ENCODE results near the gene SH3YL1.

SH3YL1 gene

GRCh38 chr2:263774-264492 is at the start of gene SH3YL1:
Gene SH3YL1, minus strand, starts transcription at chr2:264032. Its CDS starts 48 bp downstream, at chr2:263984.
- H3K27me3 Mint-ChIP-seq, result no peaks in the 10 kb centered on the region
- H3K9me3 Mint-ChIP-seq, result no peaks in the 10 kb centered on the region
- H3K27ac Mint-ChIP-seq, result peak within 1 kb of the TSS; percentile 98
- H3K36me3 Mint-ChIP-seq, result peaks cover 9% of the 10 kb centered on the region
- H3K4me3 Mint-ChIP-seq, result peak within 1 kb of the TSS; percentile 95
- H3K4me1 Mint-ChIP-seq, result peaks cover 49% of the 10 kb centered on the region

- no peaks in the 10 kb centered on the region for H3K9me3 Mint-ChIP-seq
- H3K4me3 Mint-ChIP-seq, result no peak overlapping the region
- H3K4me1 Mint-ChIP-seq, result no peaks in the 10 kb centered on the region
- peaks cover 1% of the 10 kb centered on the region for H3K27me3 Mint-ChIP-seq
- no peaks in the 10 kb centered on the region for H3K36me3 Mint-ChIP-seq
- no peak overlapping the region for H3K27ac Mint-ChIP-seq
Observed at GRCh38 chr2:310994-311393, 47.2 kb upstream of the SH3YL1 start.

- Mint-ChIP-seq H3K4me3 (no peak overlapping the region), H3K4me1 (no peaks in the 10 kb centered on the region), H3K27me3 (peaks cover 5% of the 10 kb centered on the region), H3K9me3 (no peaks in the 10 kb centered on the region), H3K36me3 (no peaks in the 10 kb centered on the region), H3K27ac (no peak overlapping the region)
Observed at GRCh38 chr2:309954-310510, 46.2 kb upstream of the SH3YL1 start.

GRCh38 chr2:309148-309953 is 45.5 kb upstream of the SH3YL1 start:
- no peaks in the 10 kb centered on the region for H3K36me3 Mint-ChIP-seq
- H3K9me3 Mint-ChIP-seq, result no peaks in the 10 kb centered on the region
- H3K27me3 Mint-ChIP-seq, result peaks cover 5% of the 10 kb centered on the region
- H3K4me3 Mint-ChIP-seq, result no peak overlapping the region
- H3K27ac Mint-ChIP-seq, result no peak overlapping the region
- H3K4me1 Mint-ChIP-seq, result no peaks in the 10 kb centered on the region

- H3K36me3 Mint-ChIP-seq, result no peaks in the 10 kb centered on the region
- H3K9me3 Mint-ChIP-seq, result no peaks in the 10 kb centered on the region
Observed at GRCh38 chr2:305366-305765, 41.5 kb upstream of the SH3YL1 start.

GRCh38 chr2:296354-296753 is 32.5 kb upstream of the SH3YL1 start:
- Mint-ChIP-seq H3K27me3 (peaks cover 5% of the 10 kb centered on the region), H3K9me3 (no peaks in the 10 kb centered on the region), H3K4me3 (no peak overlapping the region), H3K4me1 (no peaks in the 10 kb centered on the region), H3K36me3 (peaks cover 2% of the 10 kb centered on the region), H3K27ac (no peak overlapping the region)

More at GRCh38 chr2:305366-305765, 41.5 kb upstream of the SH3YL1 start:
- no peak overlapping the region for H3K4me3 Mint-ChIP-seq
- H3K27me3 Mint-ChIP-seq, result peaks cover 5% of the 10 kb centered on the region
- H3K27ac Mint-ChIP-seq, result no peak overlapping the region
- H3K4me1 Mint-ChIP-seq, result no peaks in the 10 kb centered on the region

GRCh38 chr2:295090-295489 is 31.3 kb upstream of the SH3YL1 start:
- Mint-ChIP-seq H3K4me3 (no peak overlapping the region), H3K36me3 (peaks cover 2% of the 10 kb centered on the region), H3K4me1 (peaks cover under 1% of the 10 kb centered on the region), H3K27ac (no peak overlapping the region), H3K9me3 (no peaks in the 10 kb centered on the region), H3K27me3 (peaks cover 8% of the 10 kb centered on the region)

- H3K9me3 Mint-ChIP-seq, result no peaks in the 10 kb centered on the region
- no peak overlapping the region for H3K27ac Mint-ChIP-seq
- peaks cover 15% of the 10 kb centered on the region for H3K27me3 Mint-ChIP-seq
- H3K36me3 Mint-ChIP-seq, result no peaks in the 10 kb centered on the region
- H3K4me1 Mint-ChIP-seq, result peaks cover 7% of the 10 kb centered on the region
- H3K4me3 Mint-ChIP-seq, result peak overlapping the region; percentile 82
Observed at GRCh38 chr2:290090-290722, 26.4 kb upstream of the SH3YL1 start.

GRCh38 chr2:289362-290089 is 25.7 kb upstream of the SH3YL1 start:
- Mint-ChIP-seq H3K4me3 (peak overlapping the region; percentile 82), H3K9me3 (no peaks in the 10 kb centered on the region), H3K36me3 (no peaks in the 10 kb centered on the region), H3K4me1 (peaks cover 7% of the 10 kb centered on the region), H3K27me3 (peaks cover 15% of the 10 kb centered on the region), H3K27ac (no peak overlapping the region)

- peak overlapping the region; percentile 55 for H3K4me3 Mint-ChIP-seq
- no peaks in the 10 kb centered on the region for H3K36me3 Mint-ChIP-seq
- peaks cover 7% of the 10 kb centered on the region for H3K4me1 Mint-ChIP-seq
- no peak overlapping the region for H3K27ac Mint-ChIP-seq
- H3K27me3 Mint-ChIP-seq, result peaks cover 15% of the 10 kb centered on the region
- H3K9me3 Mint-ChIP-seq, result no peaks in the 10 kb centered on the region
Observed at GRCh38 chr2:288758-289361, 25.0 kb upstream of the SH3YL1 start.

- Mint-ChIP-seq H3K27ac (no peak within 1 kb of the TSS), H3K36me3 (no peaks in the 10 kb centered on the region), H3K4me3 (peak within 1 kb of the TSS; percentile 58), H3K9me3 (no peaks in the 10 kb centered on the region), H3K27me3 (peaks cover 15% of the 10 kb centered on the region), H3K4me1 (peaks cover 7% of the 10 kb centered on the region)
Observed at GRCh38 chr2:287911-288757, 24.3 kb upstream of the SH3YL1 start, which contains the start of gene ALKAL2. Gene ALKAL2, minus strand, starts transcription at chr2:288091. Its CDS starts 256 bp downstream, at chr2:287835.

- H3K36me3 Mint-ChIP-seq, result no peaks in the 10 kb centered on the region
Observed at GRCh38 chr2:287471-287885, 23.6 kb upstream of the SH3YL1 start.

GRCh38 chr2:286774-287392 is 23.1 kb upstream of the SH3YL1 start:
- no peak overlapping the region for H3K27ac Mint-ChIP-seq
- H3K4me3 Mint-ChIP-seq, result peak overlapping the region; percentile 58
- H3K9me3 Mint-ChIP-seq, result no peaks in the 10 kb centered on the region
- no peaks in the 10 kb centered on the region for H3K36me3 Mint-ChIP-seq
- peaks cover 7% of the 10 kb centered on the region for H3K4me1 Mint-ChIP-seq
- peaks cover 15% of the 10 kb centered on the region for H3K27me3 Mint-ChIP-seq

More at GRCh38 chr2:287471-287885, 23.6 kb upstream of the SH3YL1 start:
- no peaks in the 10 kb centered on the region for H3K9me3 Mint-ChIP-seq
- no peak overlapping the region for H3K27ac Mint-ChIP-seq
- H3K4me1 Mint-ChIP-seq, result peaks cover 7% of the 10 kb centered on the region
- no peak overlapping the region for H3K4me3 Mint-ChIP-seq
- peaks cover 15% of the 10 kb centered on the region for H3K27me3 Mint-ChIP-seq
